Stimulated activated CD4-positive, alpha-beta T cell treated with anti-CD3 and anti-CD28 coated beads, Interleukin-4, amount 100 ng/mL, for 1 hour (primary cell): Measurements from ENCODE around the gene CAMK1D.
"Not testable (repeated sequence)": the region's sequence is repeated elsewhere in the genome, so short reads cannot be mapped to it uniquely, and the experiment has no call there.

Experiments
- DNase-seq: peaks from one replicate; pipeline ENCODE4 v3.0.0-alpha.2; 2020

Gene CAMK1D

GRCh38 chr10:12470719-12471118 is 121.4 kb downstream of the CAMK1D start:
- no peak for DNase-seq

GRCh38 chr10:12471135-12471534 is 121.8 kb downstream of the CAMK1D start:
- no peak for DNase-seq

DNA sequence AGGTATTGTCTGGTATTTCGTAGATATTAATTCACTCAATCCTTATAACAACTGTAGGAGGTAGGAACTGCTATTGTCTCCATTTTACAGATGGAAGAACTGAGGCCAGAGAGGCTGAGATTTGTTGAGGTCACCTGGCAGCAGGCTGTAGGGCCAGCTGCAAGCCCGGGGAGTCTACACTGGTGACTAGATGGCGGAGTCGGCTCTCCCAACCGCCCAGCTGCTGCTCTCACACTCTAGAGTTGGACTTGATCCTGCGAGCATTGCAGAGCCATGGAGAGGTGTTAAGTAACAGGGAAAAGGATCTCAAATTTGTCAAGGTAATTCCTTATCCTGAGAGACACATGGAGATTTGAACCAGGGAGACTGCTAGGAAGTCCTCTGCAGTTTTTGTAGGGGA is 124.1 kb downstream of the CAMK1D start:
- no peak for DNase-seq

GRCh38 chr10:12474727-12475412 is 125.5 kb downstream of the CAMK1D start:
- DNase-seq, result no peak

GRCh38 chr10:12476656-12477055 is 127.3 kb downstream of the CAMK1D start:
- DNase-seq, result no peak

DNA sequence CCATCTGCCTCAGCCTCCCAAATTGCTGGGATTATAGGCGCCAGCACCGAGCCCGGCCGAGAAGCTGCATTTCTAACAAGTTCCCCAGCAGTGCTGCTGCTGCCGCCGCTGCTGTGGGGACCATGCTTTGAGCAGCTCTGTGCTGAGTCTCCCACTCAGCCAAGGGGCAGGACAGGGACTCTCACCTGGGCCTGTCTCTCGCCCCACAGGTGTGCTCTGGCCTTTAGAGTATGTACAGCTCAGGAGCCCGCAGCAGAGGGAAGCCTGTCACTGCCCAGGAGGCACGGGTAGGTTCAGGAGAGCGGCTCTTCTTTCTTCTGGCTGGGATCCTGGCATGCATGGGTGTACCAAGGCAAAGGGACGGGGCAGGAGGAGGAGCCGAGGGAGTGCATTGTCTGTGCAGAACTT is 130.1 kb downstream of the CAMK1D start:
- no peak for DNase-seq

DNA sequence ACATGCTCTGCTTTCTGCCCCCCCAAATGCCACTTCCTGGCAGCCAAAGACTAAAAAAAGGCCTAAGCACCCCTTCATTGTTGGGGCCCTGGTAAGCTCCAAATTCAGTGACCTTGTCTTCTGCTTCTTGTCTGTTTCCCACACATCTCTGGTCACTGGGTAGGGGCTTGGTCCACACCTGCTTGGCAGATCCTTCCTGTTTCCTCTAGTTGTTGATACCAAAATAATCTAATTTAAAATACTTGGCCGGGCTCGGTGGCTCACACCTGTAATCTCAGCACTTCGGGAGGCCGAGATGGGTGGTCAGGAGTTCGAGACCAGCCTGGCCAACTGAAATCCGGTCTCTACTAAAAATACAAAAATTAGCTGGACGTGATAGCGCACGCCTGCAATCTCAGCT is 130.6 kb downstream of the CAMK1D start:
- DNase-seq, result no peak

DNA sequence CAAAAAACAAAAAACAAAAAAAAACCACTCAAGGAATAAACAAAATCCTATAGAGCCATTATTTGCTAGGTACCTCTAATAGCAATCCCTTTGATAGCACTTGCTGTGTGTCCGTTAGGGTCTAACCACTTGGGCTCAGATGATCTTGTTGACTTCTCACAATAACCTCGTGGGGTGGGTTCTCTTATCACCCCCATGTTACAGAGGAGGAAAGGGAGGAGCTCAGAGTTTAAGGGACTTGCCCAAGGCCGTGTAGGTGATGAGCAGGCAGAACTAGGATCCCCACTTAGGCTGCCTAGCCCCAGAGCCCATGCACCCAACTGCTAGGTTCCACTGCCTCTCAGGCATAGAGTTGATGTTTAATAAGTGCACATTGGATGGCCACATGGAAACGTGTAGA is 131.1 kb downstream of the CAMK1D start:
- no peak for DNase-seq

- DNase-seq, result no peak
Observed at GRCh38 chr10:12481924-12482323, 132.6 kb downstream of the CAMK1D start.

DNA sequence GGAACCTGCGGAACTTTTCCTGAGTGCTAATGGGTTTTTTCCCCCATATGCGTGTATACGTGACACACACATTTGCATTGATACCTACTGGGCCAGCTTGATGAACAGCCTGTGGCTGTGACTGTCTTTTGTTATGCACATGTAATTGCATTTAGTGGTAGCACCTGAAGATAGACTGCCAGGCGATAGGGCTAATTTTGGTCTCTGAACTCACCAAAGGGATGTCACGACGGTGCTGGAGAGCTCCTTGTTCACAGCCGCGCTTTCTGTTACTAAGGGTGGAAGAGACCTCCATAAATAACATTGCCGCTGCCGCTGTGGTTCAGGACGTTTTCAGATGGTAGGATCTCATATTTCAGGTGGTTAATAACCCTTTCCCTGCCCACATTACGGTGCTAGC is 133.2 kb downstream of the CAMK1D start:
- DNase-seq, result no peak

GRCh38 chr10:12484002-12484918 is 134.9 kb downstream of the CAMK1D start:
- DNase-seq, result no peak

GRCh38 chr10:12484941-12485805 is 135.8 kb downstream of the CAMK1D start:
- DNase-seq, result peak; percentile 23

- no peak for DNase-seq
Observed at GRCh38 chr10:12487366-12487765, 138.0 kb downstream of the CAMK1D start.

GRCh38 chr10:12488626-12489025 is 139.3 kb downstream of the CAMK1D start:
- DNase-seq, result no peak

GRCh38 chr10:12489357-12489756 is 140.0 kb downstream of the CAMK1D start:
- DNase-seq, result no peak

DNA sequence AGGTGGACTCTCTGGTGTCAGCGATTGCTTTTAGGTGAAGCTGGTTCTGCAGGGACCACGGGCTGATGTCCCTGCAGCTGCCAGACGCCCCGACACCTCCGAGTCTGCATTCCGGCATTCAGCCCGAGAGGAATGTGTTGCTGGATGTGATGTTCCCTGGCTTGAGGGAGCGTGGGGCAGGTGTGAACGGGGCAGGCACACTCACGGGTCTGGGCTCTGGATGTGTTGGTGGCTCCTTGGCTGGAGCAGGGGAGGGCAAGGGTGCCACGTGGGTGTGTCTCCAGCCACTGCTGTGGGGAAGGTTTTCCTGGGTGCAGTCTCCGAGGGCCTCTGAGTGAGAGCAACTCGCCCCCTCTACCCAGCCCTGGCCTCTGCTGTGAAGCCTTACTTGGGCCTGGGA is 140.5 kb downstream of the CAMK1D start:
- no peak for DNase-seq

GRCh38 chr10:12490963-12491362 is 141.6 kb downstream of the CAMK1D start:
- DNase-seq, result no peak

- no peak for DNase-seq
Observed at GRCh38 chr10:12491491-12491890, 142.1 kb downstream of the CAMK1D start.

GRCh38 chr10:12492016-12492415 is 142.7 kb downstream of the CAMK1D start:
- no peak for DNase-seq

DNA sequence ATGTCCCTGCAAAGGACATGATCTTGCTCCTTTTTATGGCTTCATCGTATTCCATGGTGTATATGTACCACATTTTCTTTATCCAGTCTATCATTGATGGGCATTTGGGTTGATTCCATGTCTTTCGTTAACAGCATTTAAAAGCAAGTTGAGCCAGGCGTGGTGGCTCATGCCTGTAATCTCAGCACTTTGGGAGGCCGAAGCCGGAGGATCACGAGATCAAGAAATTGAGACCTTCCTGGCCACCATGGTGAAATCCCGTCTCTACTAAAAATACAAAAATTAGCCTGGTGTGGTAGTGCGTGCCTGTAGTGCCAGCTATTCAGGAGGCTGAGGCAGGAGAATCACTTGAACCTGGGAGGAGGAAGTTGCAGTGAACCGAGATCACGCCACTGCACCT is 147.7 kb downstream of the CAMK1D start:
- DNase-seq, result not testable (repeated sequence)

- no peak for DNase-seq
Observed at GRCh38 chr10:12499076-12499986, 150.0 kb downstream of the CAMK1D start.
